ENCODE data around the gene TBXA2R.
A peak's percentile ranks its signal among the peaks of the same experiment; 100 is the strongest.
"Not testable (repeated sequence)": the region's sequence is repeated elsewhere in the genome, so short reads cannot be mapped to it uniquely, and the experiment has no call there.

Gene TBXA2R

GRCh38 chr19:3570606-3571011 is 36.1 kb downstream of the TBXA2R start:
- no peak overlapping the region for H3K9ac ChIP-seq (ENCODE audit: low read length)
- H3K36me3 ChIP-seq (ENCODE audit: insufficient read depth, low read length) = no peaks in the 10 kb centered on the region
- no peaks in the 10 kb centered on the region for H3K27me3 ChIP-seq (ENCODE audit: control insufficient read depth in 1 of 2, insufficient read depth in 2 of 2, low read length in 2 of 2)
- peaks cover 16% of the 10 kb centered on the region for H3K4me1 ChIP-seq (ENCODE audit: insufficient read depth, low read length)
- H3K4me3 ChIP-seq (ENCODE audit: low read depth in 1 of 2, low read length in 2 of 2) = no peak overlapping the region
- H3K27ac ChIP-seq (ENCODE audit: low read depth, low read length) = no peak overlapping the region
- no peaks in the 10 kb centered on the region for H3K9me3 ChIP-seq (ENCODE audit: low read length)

- not testable (repeated sequence) for H3K4me3 ChIP-seq (ENCODE audit: low read depth in 1 of 2, low read length in 2 of 2); H3K27ac ChIP-seq (ENCODE audit: low read depth, low read length); H3K9ac ChIP-seq (ENCODE audit: low read length); H3K36me3 ChIP-seq (ENCODE audit: insufficient read depth, low read length); H3K9me3 ChIP-seq (ENCODE audit: low read length); H3K27me3 ChIP-seq (ENCODE audit: control insufficient read depth in 1 of 2, insufficient read depth in 2 of 2, low read length in 2 of 2)
- H3K4me1 ChIP-seq (ENCODE audit: insufficient read depth, low read length) = peaks cover 15% of the 10 kb centered on the region
Observed at GRCh38 chr19:3570042-3570441, 36.6 kb downstream of the TBXA2R start.

GRCh38 chr19:3565139-3565538 is 41.5 kb downstream of the TBXA2R start:
- no peaks in the 10 kb centered on the region for H3K4me1 ChIP-seq (ENCODE audit: insufficient read depth, low read length)
- no peak overlapping the region for H3K27ac ChIP-seq (ENCODE audit: low read depth, low read length)
- no peak overlapping the region for H3K9ac ChIP-seq (ENCODE audit: low read length)
- no peak overlapping the region for H3K4me3 ChIP-seq (ENCODE audit: low read depth in 1 of 2, low read length in 2 of 2)
- H3K9me3 ChIP-seq (ENCODE audit: low read length) = no peaks in the 10 kb centered on the region
- H3K36me3 ChIP-seq (ENCODE audit: insufficient read depth, low read length) = no peaks in the 10 kb centered on the region
- no peaks in the 10 kb centered on the region for H3K27me3 ChIP-seq (ENCODE audit: control insufficient read depth in 1 of 2, insufficient read depth in 2 of 2, low read length in 2 of 2)

GRCh38 chr19:3563709-3564524 is 42.8 kb downstream of the TBXA2R start:
- Histone ChIP-seq H3K27me3 (ENCODE audit: control insufficient read depth in 1 of 2, insufficient read depth in 2 of 2, low read length in 2 of 2) (no peaks in the 10 kb centered on the region), H3K9me3 (ENCODE audit: low read length) (no peaks in the 10 kb centered on the region), H3K36me3 (ENCODE audit: insufficient read depth, low read length) (no peaks in the 10 kb centered on the region), H3K27ac (ENCODE audit: low read depth, low read length) (no peak overlapping the region), H3K4me1 (ENCODE audit: insufficient read depth, low read length) (no peaks in the 10 kb centered on the region), H3K4me3 (ENCODE audit: low read depth in 1 of 2, low read length in 2 of 2) (no peak overlapping the region), H3K9ac (ENCODE audit: low read length) (no peak overlapping the region)

- Histone ChIP-seq H3K27me3 (ENCODE audit: control insufficient read depth in 1 of 2, insufficient read depth in 2 of 2, low read length in 2 of 2) (no peaks in the 10 kb centered on the region), H3K36me3 (ENCODE audit: insufficient read depth, low read length) (no peaks in the 10 kb centered on the region), H3K9me3 (ENCODE audit: low read length) (no peaks in the 10 kb centered on the region), H3K9ac (ENCODE audit: low read length) (peak within 1 kb of the TSS; percentile 57), H3K4me3 (ENCODE audit: low read depth in 1 of 2, low read length in 2 of 2) (peak within 1 kb of the TSS; percentile 84 to 91), H3K27ac (ENCODE audit: low read depth, low read length) (peak within 1 kb of the TSS; percentile 92), H3K4me1 (ENCODE audit: insufficient read depth, low read length) (peaks cover 20% of the 10 kb centered on the region)
Observed at GRCh38 chr19:3557461-3558248, 49.0 kb downstream of the TBXA2R start, which contains the start of gene MFSD12. MFSD12 (minus strand) TSS chr19:3557586; CDS start chr19:3557403, 183 bp downstream.

- peak overlapping the region; percentile 34 for H3K27ac ChIP-seq (ENCODE audit: low read depth, low read length)
- peaks cover 20% of the 10 kb centered on the region for H3K4me1 ChIP-seq (ENCODE audit: insufficient read depth, low read length)
- peak overlapping the region; percentile 84 to 91 for H3K4me3 ChIP-seq (ENCODE audit: low read depth in 1 of 2, low read length in 2 of 2)
Observed at GRCh38 chr19:3556978-3557460, 49.7 kb downstream of the TBXA2R start.

GRCh38 chr19:3556423-3556977 is 50.2 kb downstream of the TBXA2R start:
- Histone ChIP-seq H3K36me3 (ENCODE audit: insufficient read depth, low read length) (no peaks in the 10 kb centered on the region), H3K9ac (ENCODE audit: low read length) (peak overlapping the region; percentile 57), H3K9me3 (ENCODE audit: low read length) (no peaks in the 10 kb centered on the region), H3K27me3 (ENCODE audit: control insufficient read depth in 1 of 2, insufficient read depth in 2 of 2, low read length in 2 of 2) (no peaks in the 10 kb centered on the region), H3K4me1 (ENCODE audit: insufficient read depth, low read length) (peaks cover 20% of the 10 kb centered on the region), H3K27ac (ENCODE audit: low read depth, low read length) (peak overlapping the region; percentile 34), H3K4me3 (ENCODE audit: low read depth in 1 of 2, low read length in 2 of 2) (peak overlapping the region; percentile 84 to 91)

More at GRCh38 chr19:3556978-3557460, 49.7 kb downstream of the TBXA2R start:
- no peaks in the 10 kb centered on the region for H3K9me3 ChIP-seq (ENCODE audit: low read length)
- no peaks in the 10 kb centered on the region for H3K27me3 ChIP-seq (ENCODE audit: control insufficient read depth in 1 of 2, insufficient read depth in 2 of 2, low read length in 2 of 2)
- H3K36me3 ChIP-seq (ENCODE audit: insufficient read depth, low read length) = no peaks in the 10 kb centered on the region
- H3K9ac ChIP-seq (ENCODE audit: low read length) = peak overlapping the region; percentile 57

- peak overlapping the region; percentile 84 to 91 for H3K4me3 ChIP-seq (ENCODE audit: low read depth in 1 of 2, low read length in 2 of 2)
- H3K36me3 ChIP-seq (ENCODE audit: insufficient read depth, low read length) = no peaks in the 10 kb centered on the region
- H3K9ac ChIP-seq (ENCODE audit: low read length) = peak overlapping the region; percentile 57
- peaks cover 20% of the 10 kb centered on the region for H3K4me1 ChIP-seq (ENCODE audit: insufficient read depth, low read length)
- H3K27me3 ChIP-seq (ENCODE audit: control insufficient read depth in 1 of 2, insufficient read depth in 2 of 2, low read length in 2 of 2) = no peaks in the 10 kb centered on the region
- H3K27ac ChIP-seq (ENCODE audit: low read depth, low read length) = no peak overlapping the region
- no peaks in the 10 kb centered on the region for H3K9me3 ChIP-seq (ENCODE audit: low read length)
Observed at GRCh38 chr19:3555653-3556422, 50.8 kb downstream of the TBXA2R start.

GRCh38 chr19:3554254-3555083 is 52.2 kb downstream of the TBXA2R start:
- H3K4me1 ChIP-seq (ENCODE audit: insufficient read depth, low read length) = peaks cover 20% of the 10 kb centered on the region
- H3K9ac ChIP-seq (ENCODE audit: low read length) = no peak overlapping the region
- no peaks in the 10 kb centered on the region for H3K9me3 ChIP-seq (ENCODE audit: low read length)
- H3K4me3 ChIP-seq (ENCODE audit: low read depth in 1 of 2, low read length in 2 of 2) = no peak overlapping the region
- no peak overlapping the region for H3K27ac ChIP-seq (ENCODE audit: low read depth, low read length)
- H3K27me3 ChIP-seq (ENCODE audit: control insufficient read depth in 1 of 2, insufficient read depth in 2 of 2, low read length in 2 of 2) = no peaks in the 10 kb centered on the region
- H3K36me3 ChIP-seq (ENCODE audit: insufficient read depth, low read length) = no peaks in the 10 kb centered on the region

GRCh38 chr19:3551792-3552095 is 54.9 kb downstream of the TBXA2R start:
- H3K4me1 ChIP-seq (ENCODE audit: insufficient read depth, low read length) = peaks cover 20% of the 10 kb centered on the region
- H3K36me3 ChIP-seq (ENCODE audit: insufficient read depth, low read length) = peaks cover 4% of the 10 kb centered on the region
- H3K4me3 ChIP-seq (ENCODE audit: low read depth in 1 of 2, low read length in 2 of 2) = no peak overlapping the region
- H3K9ac ChIP-seq (ENCODE audit: low read length) = no peak overlapping the region
- H3K27me3 ChIP-seq (ENCODE audit: control insufficient read depth in 1 of 2, insufficient read depth in 2 of 2, low read length in 2 of 2) = no peaks in the 10 kb centered on the region
- H3K9me3 ChIP-seq (ENCODE audit: low read length) = no peaks in the 10 kb centered on the region
- no peak overlapping the region for H3K27ac ChIP-seq (ENCODE audit: low read depth, low read length)
